HL-60 (cell line): Measurements from ENCODE around the gene TTC33.
A peak's percentile ranks its signal among the peaks of the same experiment; 100 is the strongest.

Experiments used
- DNase-seq, 2 experiments: peaks; one replicate each; pipeline ENCODE4 v3.0.0-alpha.2; 2010 to 2020; ENCODE audit warnings: low read depth in 1 of 2, low spot score in 1 of 2
- H3K27ac ChIP-seq: fragments of 250-450 bp; sonication (Bioruptor Pico); replicated peaks from 2 replicates; pipeline ENCODE4 v1.5.1; 2020; ENCODE audit warnings: mild to moderate bottlenecking, moderate library complexity
- H3K27me3 ChIP-seq: fragments of 250-450 bp; sonication (Bioruptor Pico); 2 replicates; pipeline ENCODE4 v1.5.1; 2021; ENCODE audit warnings: mild to moderate bottlenecking, moderate library complexity; ENCODE audit not compliant: insufficient read depth, poor library complexity, severe bottlenecking
- H3K4me3 ChIP-seq: replicated peaks from 2 replicates; pipeline ENCODE4 v1.5.1; 2011; ENCODE audit warnings: mild to moderate bottlenecking, control low read depth, low read length; ENCODE audit not compliant: insufficient read depth
- GABPA ChIP-seq: IDR thresholded peaks from 2 replicates; pipeline ENCODE4 v1.6.1; 2012; ENCODE audit warnings: low read depth
- POLR2AphosphoS5 ChIP-seq: IDR thresholded peaks from 2 replicates; pipeline ENCODE4 v1.6.1; 2012; ENCODE audit warnings: low read depth
- SPI1 ChIP-seq: IDR thresholded peaks from 2 replicates; pipeline ENCODE4 v1.6.1; 2012; ENCODE audit warnings: low read depth, mild to moderate bottlenecking, borderline replicate concordance
- TF ChIP-seq, protein P1 (sequence below): IDR thresholded peaks from one replicate; pipeline ENCODE4 v1.5.1; 2011; ENCODE audit warnings: low read length, control low read depth, inconsistent platforms; ENCODE audit not compliant: insufficient read depth
- TF ChIP-seq, protein P2 (sequence below): IDR thresholded peaks from 2 replicates; pipeline ENCODE4 v1.6.1; 2012; ENCODE audit warnings: low read depth; ENCODE audit not compliant: insufficient replicate concordance

Gene TTC33

DNA sequence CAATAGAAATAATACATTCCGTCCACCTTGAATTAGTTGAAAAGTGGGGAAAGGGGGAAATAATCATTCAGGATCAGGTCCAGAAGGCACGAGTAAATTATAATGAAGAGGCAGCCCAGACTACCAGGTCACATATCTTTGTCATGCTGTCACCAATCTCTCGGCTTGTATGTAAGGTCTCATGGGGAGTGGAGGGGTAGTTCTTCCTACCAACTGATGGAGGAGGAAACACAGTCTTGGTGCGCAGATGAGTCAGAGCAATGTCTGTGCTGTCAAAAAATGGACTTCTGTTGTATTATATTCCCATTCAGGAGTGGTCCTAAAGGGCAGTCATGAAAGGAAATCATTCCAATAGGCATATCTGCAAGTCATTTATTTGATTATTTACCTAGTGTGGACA lies 240.3 kb downstream of the TTC33 start:
- Histone ChIP-seq H3K4me3 (no peak overlapping the region), H3K27me3 (no peaks in the 10 kb centered on the region), H3K27ac (no peak overlapping the region)
- no peak for DNase-seq
- TF ChIP-seq, protein P1, sequence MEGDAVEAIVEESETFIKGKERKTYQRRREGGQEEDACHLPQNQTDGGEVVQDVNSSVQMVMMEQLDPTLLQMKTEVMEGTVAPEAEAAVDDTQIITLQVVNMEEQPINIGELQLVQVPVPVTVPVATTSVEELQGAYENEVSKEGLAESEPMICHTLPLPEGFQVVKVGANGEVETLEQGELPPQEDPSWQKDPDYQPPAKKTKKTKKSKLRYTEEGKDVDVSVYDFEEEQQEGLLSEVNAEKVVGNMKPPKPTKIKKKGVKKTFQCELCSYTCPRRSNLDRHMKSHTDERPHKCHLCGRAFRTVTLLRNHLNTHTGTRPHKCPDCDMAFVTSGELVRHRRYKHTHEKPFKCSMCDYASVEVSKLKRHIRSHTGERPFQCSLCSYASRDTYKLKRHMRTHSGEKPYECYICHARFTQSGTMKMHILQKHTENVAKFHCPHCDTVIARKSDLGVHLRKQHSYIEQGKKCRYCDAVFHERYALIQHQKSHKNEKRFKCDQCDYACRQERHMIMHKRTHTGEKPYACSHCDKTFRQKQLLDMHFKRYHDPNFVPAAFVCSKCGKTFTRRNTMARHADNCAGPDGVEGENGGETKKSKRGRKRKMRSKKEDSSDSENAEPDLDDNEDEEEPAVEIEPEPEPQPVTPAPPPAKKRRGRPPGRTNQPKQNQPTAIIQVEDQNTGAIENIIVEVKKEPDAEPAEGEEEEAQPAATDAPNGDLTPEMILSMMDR = no peak
- TF ChIP-seq GABPA = no peak
- TF ChIP-seq, protein P2, sequence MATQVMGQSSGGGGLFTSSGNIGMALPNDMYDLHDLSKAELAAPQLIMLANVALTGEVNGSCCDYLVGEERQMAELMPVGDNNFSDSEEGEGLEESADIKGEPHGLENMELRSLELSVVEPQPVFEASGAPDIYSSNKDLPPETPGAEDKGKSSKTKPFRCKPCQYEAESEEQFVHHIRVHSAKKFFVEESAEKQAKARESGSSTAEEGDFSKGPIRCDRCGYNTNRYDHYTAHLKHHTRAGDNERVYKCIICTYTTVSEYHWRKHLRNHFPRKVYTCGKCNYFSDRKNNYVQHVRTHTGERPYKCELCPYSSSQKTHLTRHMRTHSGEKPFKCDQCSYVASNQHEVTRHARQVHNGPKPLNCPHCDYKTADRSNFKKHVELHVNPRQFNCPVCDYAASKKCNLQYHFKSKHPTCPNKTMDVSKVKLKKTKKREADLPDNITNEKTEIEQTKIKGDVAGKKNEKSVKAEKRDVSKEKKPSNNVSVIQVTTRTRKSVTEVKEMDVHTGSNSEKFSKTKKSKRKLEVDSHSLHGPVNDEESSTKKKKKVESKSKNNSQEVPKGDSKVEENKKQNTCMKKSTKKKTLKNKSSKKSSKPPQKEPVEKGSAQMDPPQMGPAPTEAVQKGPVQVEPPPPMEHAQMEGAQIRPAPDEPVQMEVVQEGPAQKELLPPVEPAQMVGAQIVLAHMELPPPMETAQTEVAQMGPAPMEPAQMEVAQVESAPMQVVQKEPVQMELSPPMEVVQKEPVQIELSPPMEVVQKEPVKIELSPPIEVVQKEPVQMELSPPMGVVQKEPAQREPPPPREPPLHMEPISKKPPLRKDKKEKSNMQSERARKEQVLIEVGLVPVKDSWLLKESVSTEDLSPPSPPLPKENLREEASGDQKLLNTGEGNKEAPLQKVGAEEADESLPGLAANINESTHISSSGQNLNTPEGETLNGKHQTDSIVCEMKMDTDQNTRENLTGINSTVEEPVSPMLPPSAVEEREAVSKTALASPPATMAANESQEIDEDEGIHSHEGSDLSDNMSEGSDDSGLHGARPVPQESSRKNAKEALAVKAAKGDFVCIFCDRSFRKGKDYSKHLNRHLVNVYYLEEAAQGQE = no peak
- TF ChIP-seq POLR2AphosphoS5 = no peak
- TF ChIP-seq SPI1 = no peak

DNA sequence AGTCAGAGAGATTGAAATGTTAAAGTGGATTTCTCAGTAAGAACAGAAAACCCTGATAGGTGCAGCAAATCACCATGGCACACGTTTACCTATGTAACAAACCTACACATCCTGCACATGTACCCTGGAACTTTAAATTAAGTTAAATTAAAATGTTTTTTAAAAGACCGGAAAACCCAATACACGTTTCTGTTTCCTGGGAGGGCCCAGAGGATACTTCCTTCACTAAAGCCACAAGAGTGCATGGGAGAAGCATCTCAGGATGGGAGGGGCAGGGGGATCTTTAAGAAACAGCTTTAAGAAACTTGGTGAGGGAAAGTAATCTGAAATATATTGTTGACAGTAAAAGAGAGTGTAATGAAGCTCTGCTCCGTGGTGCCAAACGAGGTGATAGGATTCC lies 240.8 kb downstream of the TTC33 start:
- H3K27me3 ChIP-seq = no peaks in the 10 kb centered on the region
- no peak overlapping the region for H3K4me3 ChIP-seq
- 0 out of 2 replicates have a peak overlapping the region, but pooled peaks have one; percentile 8 for H3K27ac ChIP-seq
- DNase-seq = peak in 1 of 2 experiments; percentile 9
- TF ChIP-seq, protein P2 = no peak
- TF ChIP-seq GABPA (no peak), POLR2AphosphoS5 (no peak), SPI1 (no peak)
- TF ChIP-seq, protein P1 = no peak

DNA sequence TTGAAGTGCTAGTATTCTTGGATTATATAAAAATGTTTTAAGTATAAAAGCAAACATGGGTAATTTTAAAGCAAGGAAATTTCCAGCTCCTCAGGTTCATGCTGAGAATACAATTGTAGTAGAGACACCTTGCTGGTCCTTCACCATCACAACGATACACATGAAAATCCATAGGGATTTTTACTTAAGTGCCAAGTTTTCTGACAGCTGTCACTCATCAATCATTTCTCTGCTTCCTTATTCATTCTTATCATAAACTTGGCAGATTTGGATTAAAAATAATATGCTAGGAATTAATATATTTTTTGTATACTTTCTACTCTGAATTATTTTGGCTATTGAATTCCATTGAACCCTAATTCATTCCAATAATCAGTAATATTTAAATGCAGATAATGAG lies 244.0 kb downstream of the TTC33 start:
- Histone ChIP-seq H3K27ac (no peak overlapping the region), H3K27me3 (no peaks in the 10 kb centered on the region), H3K4me3 (no peak overlapping the region)
- no peak for DNase-seq
- TF ChIP-seq SPI1 (no peak), GABPA (no peak), POLR2AphosphoS5 (no peak)
- TF ChIP-seq, protein P2 = no peak
- TF ChIP-seq, protein P1 = no peak
